Caco-2 (cell line): Measurements from ENCODE around the gene PLSCR3. TPM values are rescaled to one million over a fixed set of nuclear protein-coding genes. Genes with fewer than 3 reads are reported as not detected.

Source experiments
- BruUV-seq: library from RNA; stranded (reverse); fragments of 400-500 nt; replicated peaks from 2 replicates; lab custom pipeline; 2021; lab: Mats Ljungman, UMichigan
- CTCF ChIA-PET: fragments of 300-600 bp; sonication (Branson Sonifier 250); formaldehyde crosslinking; loops from one replicate; lab custom pipeline; 2022; ENCODE audit warnings: antibody characterized with exemption; lab: Charles Lee
- POLR2A ChIA-PET: fragments of 300-600 bp; sonication (Branson Sonifier 250); formaldehyde crosslinking; loops from one replicate; lab custom pipeline; 2022; ENCODE audit warnings: antibody characterized with exemption; lab: Charles Lee
- DNase-seq, 2 experiments: peaks; one replicate each; pipeline versions ENCODE4 v3.0.0 to v3.0.0-alpha.2; 2020 to 2022
- H3K27me3 ChIP-seq: replicated peaks from 2 replicates; pipeline ENCODE4 v1.6.0; 2011; ENCODE audit warnings: low read length; ENCODE audit not compliant: control insufficient read depth, insufficient read depth
- H3K36me3 ChIP-seq: 2 replicates; pipeline ENCODE4 v1.5.1; 2011; ENCODE audit warnings: low read length; ENCODE audit not compliant: control insufficient read depth, insufficient read depth
- H3K4me1 ChIP-seq: fragments of 250-450 bp; sonication (Bioruptor Pico); 2 replicates; pipeline ENCODE4 v1.5.1; 2020; ENCODE audit warnings: mild to moderate bottlenecking
- H3K4me3 ChIP-seq: 2 replicates; pipeline ENCODE4 v1.5.1; 2011; ENCODE audit warnings: low read depth, mild to moderate bottlenecking, control low read depth, low read length
- H3K9me3 ChIP-seq: fragments of 250-450 bp; sonication (Bioruptor Pico); 2 replicates; pipeline ENCODE4 v1.5.1; 2020; ENCODE audit warnings: mild to moderate bottlenecking, moderate library complexity
- H3K27ac Mint-ChIP-seq: one replicate; pipeline ENCODE4 v1.8.0; 2022; ENCODE audit warnings: mixed read lengths; ENCODE audit not compliant: unreplicated experiment
- H3K27me3 Mint-ChIP-seq: one replicate; pipeline ENCODE4 v1.8.0; 2022; ENCODE audit warnings: mixed read lengths; ENCODE audit not compliant: insufficient read depth, unreplicated experiment
- H3K36me3 Mint-ChIP-seq: one replicate; pipeline ENCODE4 v1.8.0; 2022; ENCODE audit warnings: mild to moderate bottlenecking, mixed read lengths; ENCODE audit not compliant: insufficient read depth, unreplicated experiment
- H3K4me1 Mint-ChIP-seq: one replicate; pipeline ENCODE4 v1.8.0; 2022; ENCODE audit warnings: low read depth, mixed read lengths; ENCODE audit not compliant: unreplicated experiment
- H3K4me3 Mint-ChIP-seq: one replicate; pipeline ENCODE4 v1.8.0; 2022; ENCODE audit warnings: mild to moderate bottlenecking, moderate library complexity, mixed read lengths; ENCODE audit not compliant: unreplicated experiment
- H3K9me3 Mint-ChIP-seq: one replicate; pipeline ENCODE4 v1.8.0; 2022; ENCODE audit warnings: mixed read lengths; ENCODE audit not compliant: unreplicated experiment
- CTCF ChIP-seq, 2 experiments: fragments of 200-600 bp in 1 of 2; IDR thresholded peaks; 1 replicate in 1 of 2; 2 replicates in 1 of 2; pipeline versions ENCODE4 v1.5.1 to v1.8.0; 2011 to 2022; ENCODE audit warnings: antibody characterized with exemption in 1 of 2, control low read depth in 1 of 2, inconsistent platforms in 1 of 2, low read depth in 1 of 2, low read length in 1 of 2, mild to moderate bottlenecking in 1 of 2, moderate library complexity in 1 of 2; ENCODE audit not compliant: insufficient read depth in 1 of 2, severe bottlenecking in 1 of 2, unreplicated experiment in 1 of 2
- intact Hi-C: fragments of 100-400 bp; cut with micrococcal nuclease; formaldehyde crosslinking; loops from one replicate; pipeline ENCODE4 v1.10.0; 2022; ENCODE audit not compliant: unreplicated experiment
- total RNA-seq: library from RNA; stranded (reverse); gene quantifications from 2 replicates; pipeline ENCODE4 v1.2.3, GENCODE V29; 2022

Gene PLSCR3
- total RNA-seq, 1 experiment from 2014 or later: 14.5 TPM

- DNase-seq: no peak
- intact Hi-C loops: no loop called here
- H3K4me3 Mint-ChIP-seq: no peak overlapping the region
- Histone ChIP-seq H3K4me1 (no peaks in the 10 kb centered on the region), H3K27me3 (no peaks in the 10 kb centered on the region), H3K36me3 (no peaks in the 10 kb centered on the region), H3K4me3 (no peak overlapping the region), H3K9me3 (no peaks in the 10 kb centered on the region)
- peaks cover 4% of the 10 kb centered on the region for H3K36me3 Mint-ChIP-seq
- H3K9me3 Mint-ChIP-seq: no peaks in the 10 kb centered on the region
- ChIA-PET POLR2A (no interaction called here), CTCF (no interaction called here)
- H3K27ac Mint-ChIP-seq: no peak overlapping the region
- no TSS peak for BruUV-seq
- H3K4me1 Mint-ChIP-seq: peaks cover 8% of the 10 kb centered on the region
- no peaks in the 10 kb centered on the region for H3K27me3 Mint-ChIP-seq
- TF ChIP-seq CTCF (IDR thresholded peaks at IDR 0.05; ENCODE audit: insufficient read depth in 1 of 2, low read depth in 1 of 2, low read length in 1 of 2, severe bottlenecking in 1 of 2, unreplicated experiment in 1 of 2): no peak
These were observed 14.5 kb upstream of the PLSCR3 start for GRCh38 chr17:7408863-7409262.

GRCh38 chr17:7408252-7408727 is 14.0 kb upstream of the PLSCR3 start:
- Mint-ChIP-seq H3K27me3 (no peaks in the 10 kb centered on the region), H3K9me3 (no peaks in the 10 kb centered on the region), H3K4me3 (no peak overlapping the region), H3K4me1 (peaks cover 8% of the 10 kb centered on the region), H3K27ac (no peak overlapping the region), H3K36me3 (peaks cover 6% of the 10 kb centered on the region)
- no peaks in the 10 kb centered on the region for H3K27me3 ChIP-seq
- H3K9me3 ChIP-seq: no peaks in the 10 kb centered on the region
- ChIA-PET CTCF (no interaction called here), POLR2A (no interaction called here)
- TF ChIP-seq CTCF (IDR thresholded peaks at IDR 0.05; ENCODE audit: insufficient read depth in 1 of 2, low read depth in 1 of 2, low read length in 1 of 2, severe bottlenecking in 1 of 2, unreplicated experiment in 1 of 2): no peak
- intact Hi-C loops: no loop called here
- no peak overlapping the region for H3K4me3 ChIP-seq
- H3K4me1 ChIP-seq: no peaks in the 10 kb centered on the region
- DNase-seq: no peak
- no peaks in the 10 kb centered on the region for H3K36me3 ChIP-seq
- no TSS peak for BruUV-seq

- Histone ChIP-seq H3K4me1 (no peaks in the 10 kb centered on the region), H3K27me3 (no peaks in the 10 kb centered on the region), H3K9me3 (no peaks in the 10 kb centered on the region), H3K4me3 (no peak within 1 kb of the TSS), H3K36me3 (no peaks in the 10 kb centered on the region)
- no peaks in the 10 kb centered on the region for H3K27me3 Mint-ChIP-seq
- no peak for DNase-seq
- H3K4me1 Mint-ChIP-seq: peaks cover 8% of the 10 kb centered on the region
- H3K27ac Mint-ChIP-seq: no peak within 1 kb of the TSS
- ChIA-PET CTCF (interaction anchor here (0.6 kb wide), 1 partner anchor 29 kb away, joined by 3 read pairs; no protein-coding TSS in a partner anchor), POLR2A (interaction anchor here (0.5 kb wide), 1 partner anchor 9 kb away, joined by 5 read pairs; no protein-coding TSS in a partner anchor)
- no TSS peak for BruUV-seq
- no peaks in the 10 kb centered on the region for H3K9me3 Mint-ChIP-seq
- peak within 1 kb of the TSS; percentile 29 for H3K4me3 Mint-ChIP-seq
- intact Hi-C loops: no loop called here
- TF ChIP-seq CTCF (IDR thresholded peaks at IDR 0.05; ENCODE audit: insufficient read depth in 1 of 2, low read depth in 1 of 2, low read length in 1 of 2, severe bottlenecking in 1 of 2, unreplicated experiment in 1 of 2): no peak
- H3K36me3 Mint-ChIP-seq: peaks cover 6% of the 10 kb centered on the region
These were observed 13.3 kb upstream of the PLSCR3 start, which contains the start of gene NLGN2 for GRCh38 chr17:7407485-7408251. TSS of gene NLGN2 (plus strand) at chr17:7407845. CDS start at chr17:7408256, 411 bp downstream.
